Measurements from ENCODE around the gene GPR31.

Gene GPR31

DNA sequence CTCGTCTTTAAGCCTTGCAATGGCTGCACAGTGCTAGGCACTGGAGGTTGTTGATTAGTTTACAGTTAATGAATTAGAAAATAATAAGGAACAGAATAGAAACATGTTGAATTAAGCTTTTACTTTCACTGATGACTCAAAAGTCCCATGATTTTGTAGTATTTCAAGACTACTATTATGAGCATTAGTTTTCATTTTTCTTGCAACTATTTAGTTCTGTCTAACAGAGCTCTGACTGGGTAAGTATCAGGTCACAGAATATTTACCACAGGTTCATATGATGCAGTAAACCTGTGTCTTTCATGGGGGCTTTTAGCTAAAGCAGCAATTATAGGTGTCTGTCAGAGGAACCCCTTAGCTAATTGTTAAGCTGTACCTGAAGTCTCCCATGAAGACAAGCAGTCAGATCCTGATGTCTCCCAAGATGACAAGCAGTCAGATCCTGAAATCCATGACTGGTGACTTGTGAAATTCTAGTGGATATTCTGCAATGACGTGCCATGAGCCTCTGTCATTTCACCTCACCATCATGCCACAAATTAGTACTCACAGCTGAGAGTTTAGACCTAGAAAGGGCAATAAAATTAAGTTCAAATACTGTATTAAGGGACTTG, 8.2 kb upstream of the GPR31 start:
- DNase-seq, result peak in 1 of 2 donors; percentile 26

DNA sequence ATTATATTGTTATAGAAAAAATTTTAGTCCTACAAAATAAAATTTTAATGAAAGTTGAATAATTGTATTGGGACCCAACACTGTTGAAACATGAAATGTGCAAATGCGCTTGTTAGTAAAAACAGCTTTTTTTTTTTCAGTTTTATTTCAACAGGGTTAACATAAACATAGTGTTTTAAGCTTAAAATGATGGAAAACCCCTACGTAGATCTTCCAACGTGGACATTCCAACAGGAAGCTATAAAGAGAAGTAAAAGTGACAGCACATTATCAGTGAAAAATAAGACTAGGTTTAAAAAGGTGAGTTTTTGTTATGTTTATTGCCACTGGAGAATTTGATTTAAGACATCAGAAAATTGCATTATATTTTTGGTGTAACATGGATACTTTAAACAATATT, 6.5 kb upstream of the GPR31 start:
- peak in 1 of 2 donors; percentile 32 for DNase-seq

DNA sequence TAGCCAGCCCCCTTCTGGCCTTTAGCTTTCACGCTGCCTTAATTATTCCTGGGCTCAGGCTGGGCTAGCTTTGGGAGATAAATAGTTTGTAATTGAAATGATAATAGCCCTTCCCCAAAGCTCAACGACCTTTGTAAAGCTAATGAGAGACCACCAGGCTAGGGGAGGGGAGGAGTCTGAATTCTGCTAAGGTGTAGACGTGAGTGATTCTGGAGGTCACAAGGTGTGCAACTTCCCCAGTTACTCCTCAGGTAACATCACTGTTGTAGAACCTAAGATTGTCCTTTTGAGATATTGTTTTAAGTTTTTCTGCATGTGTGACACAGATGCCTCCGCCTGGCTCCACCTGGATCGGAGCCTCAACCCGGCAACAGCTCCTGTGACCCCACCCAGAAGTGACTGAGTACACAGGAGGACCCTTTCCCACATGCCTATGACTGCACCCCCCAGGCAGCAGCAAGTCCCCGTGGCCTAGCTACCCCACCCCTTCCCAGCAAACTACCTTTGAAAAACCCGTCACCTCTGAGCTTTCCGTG, 5.8 kb upstream of the GPR31 start:
- no peak for DNase-seq

DNA sequence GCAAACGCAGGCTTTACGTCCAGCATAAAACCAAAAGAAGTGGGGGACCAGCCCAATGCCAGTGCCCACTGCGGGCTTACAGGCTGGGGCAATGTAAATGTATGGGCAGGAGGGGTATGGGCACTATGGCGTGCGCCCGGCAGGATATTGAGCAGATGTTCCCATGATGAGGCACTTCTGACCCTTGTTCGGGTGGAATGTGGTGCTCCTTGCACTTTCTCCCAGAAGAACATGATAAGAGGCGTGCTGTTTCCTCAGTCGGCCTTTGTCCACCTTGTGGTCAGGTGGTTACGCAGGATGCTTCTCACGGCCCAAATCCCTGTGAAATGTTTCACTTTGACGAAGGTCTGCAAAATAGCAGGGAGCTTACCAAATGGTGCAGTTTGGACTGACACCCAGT, 4.8 kb upstream of the GPR31 start:
- DNase-seq, result no peak

DNA sequence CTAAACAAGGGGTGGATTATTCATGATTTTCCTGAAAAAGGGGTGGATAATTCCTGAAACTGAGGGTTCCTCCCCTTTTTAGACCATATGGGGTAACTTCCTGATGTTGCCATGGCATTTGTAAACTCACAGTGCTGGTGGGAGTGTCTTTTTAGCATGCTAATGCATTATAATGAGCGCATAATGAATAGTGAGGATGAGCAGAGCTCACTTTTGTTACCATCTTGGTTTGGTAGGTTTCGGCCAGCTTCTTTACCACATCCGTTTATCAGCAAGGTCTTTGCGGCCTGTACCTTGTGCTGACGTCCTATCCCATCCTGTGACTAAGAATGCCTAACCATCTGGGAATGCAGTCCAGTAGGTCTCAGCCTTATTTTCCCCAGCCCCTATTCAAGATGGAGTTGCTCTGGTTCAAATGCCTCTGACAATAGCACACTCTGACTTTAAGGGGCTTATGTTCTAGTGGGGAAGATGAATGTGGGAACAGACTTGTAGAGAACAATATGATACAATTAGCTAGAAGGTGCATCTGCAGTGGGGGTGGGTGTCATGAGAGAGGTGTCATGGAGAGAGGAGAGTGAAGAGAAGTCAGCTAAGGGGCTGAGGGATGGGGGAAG, 4.2 kb upstream of the GPR31 start:
- DNase-seq, result no peak

DNA sequence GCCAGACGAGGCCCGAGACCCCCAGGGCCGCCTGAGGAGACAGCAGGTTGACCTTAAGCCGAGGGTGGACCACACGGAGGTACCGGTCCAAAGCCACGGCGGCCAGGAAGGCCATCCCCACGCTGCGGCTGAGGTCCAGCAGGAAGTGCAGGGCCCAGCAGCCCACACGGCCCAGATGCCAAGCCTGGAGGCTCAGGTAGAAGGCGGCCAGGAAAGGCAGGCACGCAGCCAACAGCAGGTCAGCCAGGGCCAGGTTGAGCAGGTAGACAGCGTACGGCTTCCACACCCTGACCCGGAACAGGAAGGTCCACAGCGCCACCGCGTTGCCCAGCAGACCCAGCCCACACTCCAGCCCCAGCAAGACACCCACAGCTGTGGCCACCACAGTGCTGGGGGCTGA, 366 bp downstream of the GPR31 start:
- no peak for DNase-seq

DNA sequence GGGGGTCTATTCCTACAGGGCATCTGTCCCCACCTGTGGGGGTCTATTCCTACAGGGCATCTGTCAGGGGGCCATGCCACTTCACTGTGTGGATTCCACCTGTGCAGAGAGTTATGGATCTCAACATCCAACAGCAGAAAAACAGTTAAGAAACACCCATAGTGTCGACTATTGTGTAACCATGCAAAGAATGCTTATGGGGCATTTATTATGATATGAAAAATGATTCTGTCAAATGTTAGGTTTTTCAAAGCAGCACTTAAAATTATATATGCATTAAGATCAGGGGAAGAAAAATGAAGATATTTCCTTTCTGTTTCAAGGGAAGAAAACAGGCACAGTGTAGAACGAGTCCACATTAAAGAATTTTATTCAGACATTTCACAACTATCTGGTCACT, 2.9 kb downstream of the GPR31 start:
- DNase-seq, result peak in 1 of 2 donors; percentile 10

DNA sequence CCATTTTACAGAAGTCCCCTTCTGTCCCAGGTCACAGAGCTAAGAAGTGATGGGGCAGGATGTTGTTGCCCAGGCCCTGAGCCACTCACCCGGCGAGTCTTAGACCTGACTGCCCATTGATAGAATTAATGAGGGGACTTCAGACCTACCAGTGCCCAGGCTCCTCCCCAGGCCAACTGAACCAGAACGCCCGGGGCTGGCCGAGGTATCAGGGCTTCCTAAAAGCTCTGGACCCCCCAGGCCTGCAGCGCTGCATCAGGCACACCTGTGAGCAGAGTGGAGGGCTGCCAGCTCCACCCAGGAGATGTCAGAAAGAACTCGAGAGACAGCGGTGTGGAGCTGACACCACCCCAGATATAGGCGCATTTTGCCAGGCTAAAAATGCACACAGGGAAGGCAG, 3.5 kb downstream of the GPR31 start:
- no peak for DNase-seq

DNA sequence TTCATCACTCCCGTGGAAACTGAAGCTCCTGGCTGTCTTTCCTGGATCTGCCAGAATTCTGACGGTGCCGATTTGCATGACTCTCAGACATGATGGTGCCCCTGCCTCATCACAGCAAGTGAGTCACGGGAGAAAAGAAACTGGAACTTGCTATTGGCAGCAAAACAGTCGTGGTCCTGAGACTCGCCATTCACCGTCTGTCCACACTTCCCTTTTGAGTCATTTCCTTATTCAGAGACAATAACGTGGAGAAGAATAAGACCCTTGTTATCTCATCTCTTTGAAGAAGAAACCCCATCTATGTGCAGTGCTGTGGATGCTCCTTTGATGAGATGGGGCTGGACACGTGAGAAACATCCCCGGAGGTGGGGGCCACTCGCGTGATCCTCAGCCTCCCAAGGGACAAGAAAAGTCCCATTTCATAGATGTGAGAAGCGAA, 4.2 kb downstream of the GPR31 start:
- DNase-seq, result peak; percentile 78 to 86

DNA sequence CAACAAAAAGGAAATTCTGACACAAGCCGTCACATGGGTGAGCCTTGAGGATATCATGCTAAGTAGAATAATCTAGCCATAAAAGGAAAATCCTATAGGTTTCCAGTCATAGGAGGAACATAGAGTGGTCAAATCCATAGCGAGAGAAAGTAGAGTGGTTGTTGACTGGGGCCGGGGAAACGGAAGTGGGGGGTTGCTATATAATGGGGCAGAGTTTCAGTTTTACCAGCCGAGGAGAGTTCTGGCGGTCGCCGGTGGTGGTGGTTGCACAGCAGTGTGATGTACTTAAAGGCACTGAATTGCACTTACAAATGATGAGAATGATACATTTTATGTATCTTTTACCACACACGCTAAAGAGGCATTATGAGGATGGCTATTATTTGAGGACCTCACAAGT, 4.9 kb downstream of the GPR31 start:
- DNase-seq, result no peak

DNA sequence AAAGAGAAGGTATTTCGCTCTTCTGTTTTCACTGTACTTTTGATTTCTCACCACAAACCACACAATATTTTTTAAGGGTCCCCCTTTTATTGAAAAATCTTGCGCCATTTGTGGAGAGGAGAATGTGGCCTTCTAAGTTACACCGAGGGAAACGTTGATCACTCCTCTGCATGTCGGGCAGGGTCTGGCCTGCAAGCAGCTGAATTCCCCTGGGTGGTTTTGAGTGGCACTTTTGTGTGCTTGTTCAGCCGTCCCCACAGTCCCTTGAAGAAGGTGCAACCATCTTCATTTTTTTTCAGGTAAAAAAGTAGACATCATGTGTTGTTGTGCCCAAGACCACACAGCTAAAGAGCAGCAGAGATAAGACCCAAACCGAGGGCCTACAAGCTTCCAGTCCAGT, 6.1 kb downstream of the GPR31 start:
- no peak for DNase-seq

DNA sequence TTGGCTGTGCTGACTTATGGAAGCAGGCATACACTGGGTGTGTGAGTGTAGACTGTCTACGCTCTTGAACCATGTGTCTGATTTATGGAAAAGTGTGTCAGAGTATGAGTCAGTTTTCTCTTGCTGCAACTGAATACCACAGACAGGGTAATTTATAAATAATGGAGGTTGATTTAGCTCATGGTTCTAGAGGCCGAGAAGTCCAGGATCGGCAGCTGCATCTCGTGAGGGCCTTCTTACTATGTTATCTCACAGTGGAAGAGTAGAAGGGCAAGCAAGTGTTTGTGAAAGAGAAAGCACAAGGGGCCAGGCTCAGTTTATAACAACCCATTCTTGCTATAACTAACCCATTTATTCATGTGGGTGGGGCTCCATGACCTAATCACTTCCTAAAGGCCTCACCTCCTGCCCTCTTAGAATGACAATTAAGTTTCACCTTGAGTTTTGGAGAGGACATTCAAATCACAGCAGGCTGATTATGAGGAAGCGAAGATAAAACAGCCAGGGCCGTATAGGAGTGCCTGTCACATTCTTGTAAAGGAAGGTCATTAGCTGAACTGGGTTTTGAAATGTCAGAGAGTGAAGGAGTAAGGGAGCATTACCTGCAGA, 6.7 kb downstream of the GPR31 start:
- peak; percentile 8 to 16 for DNase-seq

DNA sequence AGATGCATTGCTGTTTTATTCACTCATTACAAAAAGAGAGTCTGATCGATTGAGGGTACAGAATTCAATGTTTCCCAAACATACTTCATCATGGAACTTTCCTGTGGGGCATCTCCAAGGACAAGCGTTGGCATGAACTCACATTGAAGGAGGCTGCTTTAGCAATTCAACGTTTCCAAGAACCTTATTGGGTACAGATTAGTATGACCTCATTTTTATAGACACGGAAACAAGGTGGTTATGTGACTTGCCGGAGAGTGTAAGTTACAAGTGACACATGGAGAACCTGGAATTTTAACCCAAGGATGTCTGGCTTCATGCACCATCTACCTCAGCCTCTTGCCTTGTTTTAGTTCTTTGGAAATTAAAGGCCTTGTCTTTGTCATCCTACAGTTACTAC, 8.8 kb downstream of the GPR31 start:
- no peak for DNase-seq

DNA sequence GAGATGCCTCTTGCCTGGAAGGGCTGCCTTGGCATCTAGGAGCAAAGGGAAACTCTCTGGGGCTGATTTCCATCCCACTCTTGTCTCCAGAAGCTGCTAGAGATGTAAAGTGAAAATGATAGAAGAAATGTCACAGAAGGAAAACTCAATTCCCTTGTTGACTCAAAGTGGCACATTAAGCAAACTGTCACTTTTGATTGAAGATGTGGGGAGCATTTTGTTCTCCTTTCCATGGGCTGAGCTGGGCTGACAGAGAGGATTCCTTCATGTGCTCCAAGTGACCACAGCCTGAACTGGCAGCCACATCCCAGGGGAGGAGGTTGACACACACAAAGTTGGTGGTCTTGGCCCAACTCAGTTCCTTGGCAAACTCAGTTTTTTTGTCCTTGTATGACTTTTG, 9.8 kb downstream of the GPR31 start:
- no peak for DNase-seq

DNA sequence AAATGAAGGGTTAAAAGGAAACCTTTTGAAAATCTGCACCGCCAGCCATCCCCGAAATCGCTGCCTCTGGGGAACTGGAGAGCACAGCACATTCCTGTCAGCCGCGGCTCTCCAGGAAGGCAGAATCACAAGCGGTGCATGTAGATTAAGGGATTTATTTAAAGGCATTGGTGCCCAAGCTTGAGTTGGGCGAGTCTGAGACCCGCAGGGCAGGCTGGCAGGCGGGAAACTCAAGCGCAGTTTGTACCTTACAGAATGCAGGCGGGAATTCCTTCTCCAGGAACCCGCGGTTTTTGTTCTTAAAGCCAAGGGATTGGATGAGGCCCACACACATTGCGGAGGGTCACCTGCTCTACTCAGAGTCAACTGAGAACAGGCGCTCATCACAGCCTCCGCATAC, 10.8 kb downstream of the GPR31 start:
- DNase-seq, result no peak

DNA sequence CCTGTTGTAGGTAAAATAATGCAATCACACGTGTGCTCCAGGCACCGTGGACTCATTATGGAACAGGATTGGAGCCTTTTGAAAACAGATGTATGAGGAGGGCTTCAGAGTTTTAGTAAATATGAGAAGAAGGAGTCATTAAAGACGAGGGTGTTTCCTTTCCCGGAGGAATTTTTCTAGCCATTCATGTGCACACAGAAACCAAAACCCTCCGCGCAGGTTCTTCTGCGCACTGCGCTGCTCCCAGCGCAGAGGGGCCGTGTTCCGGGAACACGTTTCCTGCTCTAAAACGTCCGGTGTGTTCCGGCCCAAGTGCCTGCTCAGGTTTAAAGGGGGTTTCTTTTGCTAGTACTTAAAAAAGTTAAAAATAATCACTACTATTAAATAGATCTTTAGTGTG, 11.6 kb downstream of the GPR31 start:
- DNase-seq, result no peak

DNA sequence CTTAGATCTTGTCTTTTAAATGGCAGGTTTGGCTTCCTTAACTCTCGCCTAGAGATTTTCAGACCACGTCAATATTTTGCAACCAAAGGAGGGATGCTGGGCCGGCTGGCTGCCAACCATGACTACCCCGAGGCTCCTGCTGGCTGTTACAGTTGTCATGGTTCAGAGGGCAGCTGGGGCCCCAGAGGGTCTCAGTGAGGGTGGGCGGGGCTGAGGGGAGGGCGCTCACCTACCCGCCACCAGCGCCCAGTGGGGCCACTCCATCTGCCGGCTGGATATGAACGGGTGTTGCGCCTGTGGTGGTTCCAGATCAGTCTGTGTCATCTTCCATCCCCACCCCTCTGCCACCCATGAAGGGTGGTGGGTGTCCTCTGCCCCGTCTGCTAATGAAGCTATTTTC, 12.3 kb downstream of the GPR31 start:
- DNase-seq, result no peak

DNA sequence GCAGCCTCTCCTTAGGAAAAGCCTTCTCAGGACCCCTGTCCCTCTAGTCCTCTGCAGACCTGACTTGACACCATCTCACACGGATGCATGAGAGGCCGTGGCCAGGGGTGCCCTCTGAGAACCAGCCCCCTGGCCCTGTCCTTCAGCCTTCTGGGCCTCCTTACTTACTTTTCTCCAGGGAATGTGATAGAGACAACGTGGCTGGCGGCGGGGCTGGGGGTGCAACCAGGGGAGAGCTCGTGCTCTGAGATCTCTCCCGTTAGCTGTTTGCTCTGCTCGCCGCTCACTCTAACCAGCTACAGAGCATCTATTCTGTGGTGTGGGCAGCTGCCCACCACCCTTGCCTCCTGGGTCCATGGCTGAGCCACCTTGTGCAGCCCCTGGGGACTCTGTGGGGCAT, 14.7 kb downstream of the GPR31 start:
- DNase-seq, result no peak

DNA sequence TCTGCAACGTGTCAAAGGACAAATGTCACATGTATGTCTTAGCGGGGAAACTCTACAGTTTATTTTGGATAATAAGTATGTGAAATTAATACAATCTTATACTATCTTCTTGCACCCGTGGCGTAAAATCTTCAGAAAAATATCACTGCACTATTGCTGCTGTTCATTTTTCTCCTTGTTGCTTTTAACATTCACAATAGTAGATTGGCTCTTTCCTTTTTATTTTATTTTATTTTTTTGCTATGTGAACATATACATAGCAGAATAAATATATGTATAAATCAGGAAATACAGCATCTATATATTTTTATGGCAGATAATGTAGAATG, 15.4 kb downstream of the GPR31 start:
- no peak for DNase-seq

DNA sequence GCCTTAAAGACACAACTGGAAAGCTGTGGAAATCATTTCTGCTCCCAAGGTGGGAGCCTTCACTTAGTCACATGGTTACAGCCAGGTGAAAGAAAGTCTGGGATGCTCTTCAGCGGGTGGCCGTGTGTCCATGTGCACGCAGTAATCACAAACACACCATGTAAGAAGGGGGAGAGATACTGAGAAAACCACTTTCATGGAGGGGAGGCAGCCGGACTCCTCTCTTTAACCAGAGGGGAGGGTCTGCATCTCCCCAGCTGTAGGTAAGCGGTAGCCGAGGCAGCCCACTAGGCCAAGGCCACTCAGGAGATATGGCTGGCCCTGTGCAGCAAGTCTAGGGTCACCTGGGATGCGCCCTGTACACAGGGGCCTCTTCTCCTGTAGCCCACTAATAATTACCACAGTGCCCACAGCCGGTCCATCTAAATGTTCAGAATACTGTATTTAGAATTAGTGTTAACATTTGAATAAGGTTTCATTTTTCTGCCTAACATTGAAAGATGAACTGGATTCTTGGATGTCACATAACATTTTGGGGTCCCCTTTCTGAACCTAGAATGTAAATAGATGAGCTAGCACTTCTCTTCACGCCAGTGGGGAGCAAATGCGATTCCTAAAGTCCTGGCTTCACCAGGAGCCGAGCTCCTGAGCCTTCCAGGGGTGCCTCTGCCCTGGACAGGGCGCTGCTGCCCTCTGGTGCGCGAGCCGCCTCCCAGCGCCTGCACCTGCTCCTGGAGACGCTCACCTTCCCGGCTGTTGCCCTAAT, 15.9 kb downstream of the GPR31 start:
- DNase-seq, result peak; percentile 7 to 14

DNA sequence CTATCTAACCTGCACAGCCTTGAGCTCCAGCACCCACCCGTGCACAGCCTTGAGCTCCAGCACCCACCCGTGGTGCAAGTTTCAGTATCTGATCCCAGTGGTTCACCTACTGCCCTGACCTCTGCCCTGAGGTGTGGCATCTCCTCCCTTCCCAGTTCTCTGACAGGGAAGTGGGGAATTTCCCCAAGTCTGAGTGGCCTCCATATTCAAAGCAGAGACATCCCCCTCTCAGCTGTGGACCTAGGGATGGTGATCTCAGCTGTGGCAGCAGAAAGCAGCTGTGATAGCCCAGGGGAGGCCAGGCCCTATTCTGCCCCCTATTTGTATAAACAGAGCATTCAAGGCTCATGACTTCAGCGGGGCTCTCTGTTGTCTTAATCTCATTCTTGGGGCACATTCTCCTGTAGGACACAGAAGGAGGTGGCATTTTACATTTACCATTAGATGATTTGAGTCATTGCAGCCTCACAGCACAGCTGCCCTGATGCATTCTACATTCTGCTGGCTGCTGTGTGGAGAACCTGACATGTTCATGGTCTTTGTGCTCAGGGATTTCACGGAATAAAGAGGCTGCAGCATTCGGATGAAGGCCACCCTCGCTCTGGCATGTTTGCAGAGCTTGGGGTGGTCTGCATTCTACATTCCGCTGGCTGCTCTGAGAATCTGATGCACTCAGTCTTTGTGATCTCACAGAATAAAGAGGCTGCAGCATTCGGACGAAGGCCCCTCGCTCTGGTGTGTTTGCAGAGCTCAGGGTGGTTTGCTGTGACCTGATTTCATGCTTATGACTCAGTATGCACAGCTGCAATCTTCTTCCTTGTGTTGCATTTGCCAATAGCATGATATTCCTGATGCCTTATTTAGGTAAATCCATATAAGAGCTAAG, 16.9 kb downstream of the GPR31 start:
- DNase-seq, result peak in 1 of 2 donors; percentile 11

DNA sequence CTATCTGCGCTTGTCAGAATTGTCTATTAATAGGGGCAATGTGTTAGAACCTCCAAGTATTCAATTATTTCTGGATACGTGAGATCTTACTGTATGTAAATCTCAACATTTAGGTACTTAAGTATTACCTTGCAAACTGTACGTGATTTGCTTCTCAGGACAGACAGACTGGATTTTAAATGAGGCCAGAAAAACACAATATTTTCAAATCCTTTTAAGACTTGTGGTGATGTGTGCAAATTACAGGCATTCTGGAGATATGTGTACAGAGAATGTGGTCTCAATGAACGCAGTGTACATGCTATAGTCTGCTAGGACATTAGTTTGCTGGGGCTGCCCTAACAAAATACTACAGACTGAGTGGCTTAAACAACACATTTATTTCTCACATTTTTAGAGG, 18.0 kb downstream of the GPR31 start:
- DNase-seq, result no peak

DNA sequence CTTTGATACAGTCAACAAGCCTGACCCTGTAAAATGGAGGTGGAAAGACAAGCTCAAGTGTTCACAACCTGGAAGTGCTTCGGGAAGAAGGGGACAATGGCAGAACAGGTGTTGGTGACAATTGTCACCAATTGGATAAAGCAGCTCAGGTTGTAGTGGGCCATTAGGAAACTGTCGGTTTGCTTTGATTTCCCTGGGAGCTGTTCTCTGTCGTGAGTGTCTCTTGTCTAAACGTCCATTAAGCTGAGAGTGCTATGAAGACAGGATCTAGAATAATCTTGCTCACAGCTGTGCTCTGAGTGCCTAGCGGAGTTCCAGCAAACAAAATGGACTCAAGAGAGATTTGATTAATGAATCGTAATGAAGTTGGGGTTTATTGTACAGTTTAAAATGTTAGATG, 19.9 kb downstream of the GPR31 start:
- DNase-seq, result no peak

All from inflammatory macrophage treated with lipopolysaccharide for 1 hour (primary cell).